PFSK-1 (cell line): ENCODE measurements around the gene CFAP97D2.

Source experiments
- FOXP2 ChIP-seq: optimal IDR thresholded peaks from 2 replicates; pipeline ENCODE3; 2011; ENCODE audit warnings: borderline replicate concordance, control low read depth, inconsistent platforms; ENCODE audit not compliant: insufficient read depth; ENCODE audit errors: extremely low read length, extremely low read depth
- POLR2AphosphoS5 ChIP-seq: IDR thresholded peaks from 2 replicates; pipeline ENCODE4 v1.6.1; 2012; ENCODE audit warnings: low read depth, mild to moderate bottlenecking, control low read depth, low read length, moderate library complexity
- REST ChIP-seq, 2 experiments: IDR thresholded peaks; 2 replicates each; pipeline versions ENCODE4 v1.6.1 to v1.8.0; 2011 to 2012; ENCODE audit warnings: low read depth in 2 of 2, low read length in 2 of 2, control low read depth in 1 of 2, inconsistent platforms in 1 of 2, mild to moderate bottlenecking in 1 of 2, moderate library complexity in 1 of 2; ENCODE audit not compliant: insufficient read depth in 1 of 2
- SIN3A ChIP-seq: IDR thresholded peaks from 2 replicates; pipeline ENCODE4 v1.6.1; 2012; ENCODE audit warnings: mild to moderate bottlenecking, low read length, moderate library complexity, borderline replicate concordance; ENCODE audit not compliant: insufficient read depth
- TAF1 ChIP-seq: IDR thresholded peaks from 2 replicates; pipeline ENCODE4 v1.6.1; 2012; ENCODE audit warnings: low read length, control low read depth, borderline replicate concordance; ENCODE audit not compliant: insufficient read depth

The CFAP97D2 gene

DNA sequence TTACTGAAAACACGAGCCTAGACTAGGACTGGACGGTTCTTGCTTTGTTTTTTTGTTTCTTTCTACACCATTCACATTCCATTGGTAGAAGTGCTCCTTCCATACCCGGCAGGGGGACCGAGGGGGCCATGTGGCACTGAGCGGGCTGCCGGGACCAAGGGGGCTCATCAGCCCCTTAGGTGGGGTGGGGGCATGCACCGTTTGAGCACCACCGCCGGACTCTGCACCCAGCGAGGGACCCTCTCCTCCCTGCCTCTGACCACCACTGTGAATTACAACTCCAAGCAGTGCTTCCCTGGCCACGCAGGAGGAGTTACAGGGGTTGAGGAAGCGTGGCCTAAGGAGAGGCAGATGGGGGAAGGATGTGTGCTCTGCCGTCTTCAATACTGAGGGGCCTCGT is 15.0 kb upstream of the CFAP97D2 start:
- no peak for TF ChIP-seq TAF1
- no peak for TF ChIP-seq SIN3A
- TF ChIP-seq FOXP2: no peak
- TF ChIP-seq POLR2AphosphoS5: no peak
- TF ChIP-seq REST (IDR thresholded peaks at IDR 0.05; ENCODE audit: insufficient read depth in 1 of 2, low read depth in 2 of 2, low read length in 2 of 2): no peak

- TF ChIP-seq SIN3A (no peak), FOXP2 (no peak), REST (IDR thresholded peaks at IDR 0.05; ENCODE audit: insufficient read depth in 1 of 2, low read depth in 2 of 2, low read length in 2 of 2) (no peak), TAF1 (no peak), POLR2AphosphoS5 (no peak)
These were observed 14.2 kb upstream of the CFAP97D2 start for GRCh38 chr13:114164681-114165429.

DNA sequence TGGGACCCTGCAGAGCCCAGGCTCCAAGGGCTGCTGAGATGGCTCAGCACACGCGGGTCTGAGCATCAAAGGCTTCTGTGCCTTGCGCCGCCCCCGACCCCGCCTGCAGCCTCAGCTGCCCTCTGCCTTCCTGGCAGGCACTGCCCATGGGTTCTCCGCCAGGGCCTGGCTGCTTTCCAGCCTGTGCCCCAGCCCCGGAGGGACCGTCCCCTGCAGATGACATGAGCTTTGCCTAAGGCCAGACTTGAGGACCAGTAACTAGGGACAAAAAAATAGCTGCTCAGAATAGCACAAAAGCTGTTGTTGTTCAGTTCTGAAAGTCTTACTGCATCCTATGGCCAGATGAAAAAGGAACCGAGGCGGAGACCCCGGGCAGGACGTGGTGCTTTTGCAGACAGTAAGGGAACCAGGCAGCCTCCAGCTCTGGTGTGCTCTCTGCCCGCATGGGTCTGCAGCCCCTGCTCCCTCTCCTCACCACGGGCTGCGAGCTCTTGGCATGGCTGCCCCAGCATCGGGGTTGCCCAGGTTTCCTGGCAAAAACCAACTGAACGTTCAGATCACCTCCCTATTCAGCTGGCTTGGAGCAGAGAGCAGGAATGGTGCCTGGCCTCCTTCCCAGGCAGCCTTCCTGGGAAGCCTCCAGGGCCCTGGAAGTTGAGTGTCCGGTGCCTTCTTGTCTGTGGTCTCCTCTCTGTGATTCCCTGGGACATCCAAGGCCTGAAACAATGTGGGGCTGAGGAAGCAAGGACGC is 12.5 kb upstream of the CFAP97D2 start:
- TF ChIP-seq REST (IDR thresholded peaks at IDR 0.05; ENCODE audit: insufficient read depth in 1 of 2, low read depth in 2 of 2, low read length in 2 of 2) (no peak), FOXP2 (no peak), POLR2AphosphoS5 (no peak)

- TF ChIP-seq SIN3A: no peak
- TF ChIP-seq POLR2AphosphoS5: no peak
- TF ChIP-seq TAF1: no peak
- no peak for TF ChIP-seq FOXP2
- no peak for TF ChIP-seq REST (IDR thresholded peaks at IDR 0.05; ENCODE audit: insufficient read depth in 1 of 2, low read depth in 2 of 2, low read length in 2 of 2)
These were observed 11.6 kb upstream of the CFAP97D2 start for GRCh38 chr13:114167426-114167825.
